Measurements from ENCODE around the gene MPND. TPM values are rescaled to one million over a fixed set of nuclear protein-coding genes. Genes with fewer than 3 reads are reported as not detected.

The MPND gene
- total and polyA plus RNA-seq, 2 of the 13 experiments (the other 11 are each of a cell fraction or from before 2014, with no cell fraction given) = 10.8 to 15.8 TPM

- TF ChIP-seq ZFP36 (IDR thresholded peaks at IDR 0.05; ENCODE audit: borderline replicate concordance, low read depth, low read length, partially characterized antibody) (no peak), NBN (conservative IDR thresholded peaks at IDR 0.05) (no peak), SRY (CRISPR knock-in tag; IDR thresholded peaks at IDR 0.05) (peak; percentile 60; the same call in 1 of the 2 replicates), SP5 (CRISPR knock-in tag; IDR thresholded peaks at IDR 0.05; ENCODE audit: borderline replicate concordance, low read depth) (peak; percentile 67), MLX (CRISPR knock-in tag; IDR thresholded peaks at IDR 0.05) (peak; percentile 93), BRCA1 (CRISPR knock-in tag; IDR thresholded peaks at IDR 0.05) (peak; percentile 64; the same call in 1 of the 2 replicates), NFE2L2 (IDR thresholded peaks at IDR 0.05; ENCODE audit: low read length) (no peak), ZNF788 (CRISPR knock-in tag; IDR thresholded peaks at IDR 0.05; ENCODE audit: borderline replicate concordance) (peak; percentile 97), POLR2AphosphoS5 (IDR thresholded peaks at IDR 0.05; ENCODE audit: low read depth, low read length) (peak; percentile 57), KLF15 (CRISPR knock-in tag; IDR thresholded peaks at IDR 0.05; ENCODE audit: borderline replicate concordance) (no peak), FOXP1 (IDR thresholded peaks at IDR 0.05) (no peak), FOXP1 (CRISPR knock-in tag; IDR thresholded peaks at IDR 0.05) (peak; percentile 69), MTF2 (CRISPR knock-in tag; IDR thresholded peaks at IDR 0.05; ENCODE audit: borderline replicate concordance) (no peak), PHF21A (CRISPR knock-in tag; IDR thresholded peaks at IDR 0.05) (peak; percentile 79; the same call in 1 of the 2 replicates), SUZ12 (IDR thresholded peaks at IDR 0.05; ENCODE audit: low read depth, low read length) (no peak), SIX1 (CRISPR knock-in tag; IDR thresholded peaks at IDR 0.05; ENCODE audit: borderline replicate concordance) (peak; percentile 74; the same call in 1 of the 2 replicates), ZNF644 (CRISPR knock-in tag; IDR thresholded peaks at IDR 0.05; ENCODE audit: low read depth) (peak; percentile 89; the same call in 1 of the 2 replicates), HNF4A (CRISPR knock-in tag; IDR thresholded peaks at IDR 0.05) (peak; percentile 95), PRDM10 (CRISPR knock-in tag; IDR thresholded peaks at IDR 0.05; ENCODE audit: low read depth) (peak; percentile 85; the same call in 1 of the 2 replicates)
- TF ChIP-seq, protein P1, sequence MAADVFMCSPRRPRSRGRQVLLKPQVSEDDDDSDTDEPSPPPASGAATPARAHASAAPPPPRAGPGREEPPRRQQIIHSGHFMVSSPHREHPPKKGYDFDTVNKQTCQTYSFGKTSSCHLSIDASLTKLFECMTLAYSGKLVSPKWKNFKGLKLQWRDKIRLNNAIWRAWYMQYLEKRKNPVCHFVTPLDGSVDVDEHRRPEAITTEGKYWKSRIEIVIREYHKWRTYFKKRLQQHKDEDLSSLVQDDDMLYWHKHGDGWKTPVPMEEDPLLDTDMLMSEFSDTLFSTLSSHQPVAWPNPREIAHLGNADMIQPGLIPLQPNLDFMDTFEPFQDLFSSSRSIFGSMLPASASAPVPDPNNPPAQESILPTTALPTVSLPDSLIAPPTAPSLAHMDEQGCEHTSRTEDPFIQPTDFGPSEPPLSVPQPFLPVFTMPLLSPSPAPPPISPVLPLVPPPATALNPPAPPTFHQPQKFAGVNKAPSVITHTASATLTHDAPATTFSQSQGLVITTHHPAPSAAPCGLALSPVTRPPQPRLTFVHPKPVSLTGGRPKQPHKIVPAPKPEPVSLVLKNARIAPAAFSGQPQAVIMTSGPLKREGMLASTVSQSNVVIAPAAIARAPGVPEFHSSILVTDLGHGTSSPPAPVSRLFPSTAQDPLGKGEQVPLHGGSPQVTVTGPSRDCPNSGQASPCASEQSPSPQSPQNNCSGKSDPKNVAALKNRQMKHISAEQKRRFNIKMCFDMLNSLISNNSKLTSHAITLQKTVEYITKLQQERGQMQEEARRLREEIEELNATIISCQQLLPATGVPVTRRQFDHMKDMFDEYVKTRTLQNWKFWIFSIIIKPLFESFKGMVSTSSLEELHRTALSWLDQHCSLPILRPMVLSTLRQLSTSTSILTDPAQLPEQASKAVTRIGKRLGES (CRISPR knock-in tag; IDR thresholded peaks at IDR 0.05; ENCODE audit: borderline replicate concordance) = peak; percentile 12; the same call in 1 of the 2 replicates
- TF ChIP-seq, protein P2, sequence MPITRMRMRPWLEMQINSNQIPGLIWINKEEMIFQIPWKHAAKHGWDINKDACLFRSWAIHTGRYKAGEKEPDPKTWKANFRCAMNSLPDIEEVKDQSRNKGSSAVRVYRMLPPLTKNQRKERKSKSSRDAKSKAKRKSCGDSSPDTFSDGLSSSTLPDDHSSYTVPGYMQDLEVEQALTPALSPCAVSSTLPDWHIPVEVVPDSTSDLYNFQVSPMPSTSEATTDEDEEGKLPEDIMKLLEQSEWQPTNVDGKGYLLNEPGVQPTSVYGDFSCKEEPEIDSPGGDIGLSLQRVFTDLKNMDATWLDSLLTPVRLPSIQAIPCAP (CRISPR knock-in tag; IDR thresholded peaks at IDR 0.05; ENCODE audit: low read depth) = no peak
These were observed 32.9 kb upstream of the MPND start (continued) for GRCh38 chr19:4310247-4311121.

Measured in HepG2 (cell line).